GM23338 (cell line): ENCODE data around the gene EIF4G3. TPM values are rescaled to one million over a fixed set of nuclear protein-coding genes. Genes with fewer than 3 reads are reported as not detected.

Experiments used
- ATAC-seq: fragments of 200-7000 bp; cut with Tn5 transposase; 3 replicates; pipeline ENCODE4 v1.9.1; 2020
- DNase-seq: peaks from one replicate; pipeline ENCODE4 v3.0.0-alpha.2; 2015; ENCODE audit warnings: low spot score
- H2AFZ ChIP-seq: fragments of 200-600 bp; sonication (generic); 2 replicates; pipeline ENCODE4 v1.8.0; 2016; ENCODE audit warnings: antibody characterized with exemption, mild to moderate bottlenecking, moderate library complexity
- H3F3A ChIP-seq: fragments of 200-600 bp; sonication (generic); replicated peaks from 2 replicates; pipeline ENCODE4 v1.8.0; 2017; ENCODE audit warnings: antibody characterized with exemption, mixed run types, low read depth
- H3K27ac ChIP-seq: fragments of 200-600 bp; sonication (generic); 2 replicates; pipeline ENCODE4 v1.6.1; 2016; ENCODE audit warnings: low read depth
- H3K27me3 ChIP-seq: fragments of 200-600 bp; sonication (generic); 2 replicates; pipeline ENCODE4 v1.8.0; 2016; ENCODE audit warnings: mild to moderate bottlenecking, mixed run types, moderate library complexity; ENCODE audit not compliant: insufficient read depth
- H3K36me3 ChIP-seq: fragments of 200-600 bp; sonication (generic); 2 replicates; pipeline ENCODE4 v1.8.0; 2016; ENCODE audit warnings: mild to moderate bottlenecking; ENCODE audit not compliant: insufficient read depth
- H3K4me1 ChIP-seq: fragments of 200-600 bp; sonication (generic); 2 replicates; pipeline ENCODE4 v1.8.0; 2016; ENCODE audit warnings: mild to moderate bottlenecking, moderate library complexity; ENCODE audit not compliant: insufficient read depth
- H3K4me2 ChIP-seq: fragments of 200-600 bp; sonication (generic); 2 replicates; pipeline ENCODE4 v1.7.1; 2017; ENCODE audit warnings: mixed run types
- H3K4me3 ChIP-seq: fragments of 200-600 bp; sonication (generic); 2 replicates; pipeline ENCODE4 v1.6.1; 2016; ENCODE audit warnings: mixed run types
- H3K79me2 ChIP-seq: fragments of 200-600 bp; sonication (generic); replicated peaks from 2 replicates; pipeline ENCODE4 v1.8.0; 2017; ENCODE audit warnings: mild to moderate bottlenecking; ENCODE audit not compliant: insufficient read depth
- H3K9me2 ChIP-seq: fragments of 200-600 bp; sonication (generic); 2 replicates; pipeline ENCODE4 v1.8.0; 2017; ENCODE audit not compliant: insufficient read depth
- H4K20me1 ChIP-seq: fragments of 200-600 bp; sonication (generic); replicated peaks from 2 replicates; pipeline ENCODE4 v1.8.0; 2017; ENCODE audit warnings: mild to moderate bottlenecking; ENCODE audit not compliant: insufficient read depth
- H3K27ac Mint-ChIP-seq: 2 replicates; pipeline ENCODE4 v1.8.0; 2020; ENCODE audit warnings: inconsistent platforms, mild to moderate bottlenecking, moderate library complexity, mixed read lengths
- H3K27me3 Mint-ChIP-seq: 3 replicates; pipeline ENCODE4 v1.8.0; 2022; ENCODE audit warnings: low read depth, mild to moderate bottlenecking, moderate library complexity, mixed read lengths, inconsistent platforms; ENCODE audit not compliant: insufficient read depth, poor library complexity
- H3K36me3 Mint-ChIP-seq: 3 replicates; pipeline ENCODE4 v1.8.0; 2021; ENCODE audit warnings: low read depth, mild to moderate bottlenecking, inconsistent platforms, moderate library complexity, mixed read lengths
- H3K4me1 Mint-ChIP-seq: 3 replicates; pipeline ENCODE4 v1.8.0; 2020; ENCODE audit warnings: mild to moderate bottlenecking, inconsistent platforms, mixed read lengths
- H3K4me3 Mint-ChIP-seq: 3 replicates; pipeline ENCODE4 v1.8.0; 2021; ENCODE audit warnings: moderate library complexity, mild to moderate bottlenecking, inconsistent platforms, mixed read lengths
- H3K9me3 Mint-ChIP-seq: 3 replicates; pipeline ENCODE4 v1.8.0; 2020; ENCODE audit warnings: moderate library complexity, mild to moderate bottlenecking, inconsistent platforms, mixed read lengths
- CREB1 ChIP-seq: fragments of 250-450 bp; sonication (Bioruptor Pico); IDR thresholded peaks from 2 replicates; pipeline ENCODE4 v1.5.0; 2020; ENCODE audit warnings: low read depth, mild to moderate bottlenecking, moderate library complexity
- CTCF ChIP-seq, 2 experiments: fragments of 200-600 bp in 1 of 2; sonication (generic) in 1 of 2; conservative IDR thresholded peaks; 2 replicates each; pipeline versions ENCODE4 v1.5.1 to v1.6.1; 2016 to 2017; ENCODE audit warnings: antibody characterized with exemption in 2 of 2, low read depth in 2 of 2, mild to moderate bottlenecking in 2 of 2, moderate library complexity in 1 of 2
- ETS1 ChIP-seq: IDR thresholded peaks from 2 replicates; pipeline ENCODE4 v1.6.1; 2016; ENCODE audit warnings: antibody characterized with exemption
- EZH2 ChIP-seq: fragments of 200-600 bp; sonication (generic); IDR thresholded peaks from one replicate; pipeline ENCODE4 v1.8.0; 2017; ENCODE audit warnings: antibody characterized with exemption, mild to moderate bottlenecking, low read depth; ENCODE audit not compliant: unreplicated experiment
- EZH2phosphoT487 ChIP-seq: fragments of 200-600 bp; sonication (generic); IDR thresholded peaks from one replicate; pipeline ENCODE4 v1.8.1; 2018; ENCODE audit warnings: antibody characterized with exemption; ENCODE audit not compliant: unreplicated experiment
- JUNB ChIP-seq: IDR thresholded peaks from one replicate; pipeline ENCODE4 v1.6.1; 2016; ENCODE audit warnings: antibody characterized with exemption; ENCODE audit not compliant: unreplicated experiment
- NANOG ChIP-seq: IDR thresholded peaks from 2 replicates; pipeline ENCODE4 v1.6.1; 2016; ENCODE audit warnings: antibody characterized with exemption, borderline replicate concordance
- POLR2AphosphoS5 ChIP-seq: IDR thresholded peaks from 2 replicates; pipeline ENCODE4 v1.6.1; 2016; ENCODE audit warnings: antibody characterized with exemption, low read depth
- REST ChIP-seq: IDR thresholded peaks from one replicate; pipeline ENCODE4 v1.6.1; 2018; ENCODE audit warnings: antibody characterized with exemption; ENCODE audit not compliant: unreplicated experiment
- STAT1 ChIP-seq: IDR thresholded peaks from one replicate; pipeline ENCODE4 v1.6.1; 2016; ENCODE audit warnings: antibody characterized with exemption; ENCODE audit not compliant: unreplicated experiment
- ZNF114 ChIP-seq: fragments of 250-450 bp; sonication (Bioruptor Pico); IDR thresholded peaks from 2 replicates; pipeline ENCODE4 v1.5.0; 2020; ENCODE audit warnings: mild to moderate bottlenecking, moderate library complexity
- ZNF331 ChIP-seq: fragments of 250-450 bp; sonication (Bioruptor Pico); IDR thresholded peaks from 2 replicates; pipeline ENCODE4 v1.5.0; 2020; ENCODE audit warnings: low read depth, mild to moderate bottlenecking, moderate library complexity
- ZNF462 ChIP-seq: fragments of 250-450 bp; sonication (Bioruptor Pico); IDR thresholded peaks from 2 replicates; pipeline ENCODE4 v1.5.0; 2020; ENCODE audit warnings: mild to moderate bottlenecking, moderate library complexity
- polyA plus RNA-seq: library from polyadenylated mRNA; unstranded; fragments of >200 nt; fragmentation: Nextera tagmentation; extraction: Ambion mirVana; gene quantifications from 2 replicates; pipeline ENCODE4 v1.2.1, GENCODE V29; 2016
- total RNA-seq: library from RNA; depleted of rRNA; stranded (reverse); fragments of >200 nt; shearing (Covaris generic); gene quantifications from 2 replicates; pipeline ENCODE4 v1.2.3, GENCODE V29; 2014

EIF4G3 gene
- total and polyA plus RNA-seq, 2 experiments from 2014 or later, result 37.9 to 68.1 TPM

GRCh38 chr1:21028520-21029145 lies 148.1 kb downstream of the EIF4G3 start:
- H3K36me3 Mint-ChIP-seq, result peaks cover 36% of the 10 kb centered on the region
- no peaks in the 10 kb centered on the region for H3K4me1 Mint-ChIP-seq
- no peak overlapping the region for H3K27ac Mint-ChIP-seq
- no peaks in the 10 kb centered on the region for H3K36me3 ChIP-seq
- no peaks in the 10 kb centered on the region for H3K9me3 Mint-ChIP-seq
- no peak overlapping the region for H2AFZ ChIP-seq
- peaks cover 81% of the 10 kb centered on the region for H3K79me2 ChIP-seq
- H3K4me3 ChIP-seq, result no peak overlapping the region
- H4K20me1 ChIP-seq, result peaks cover 5% of the 10 kb centered on the region
- no peaks in the 10 kb centered on the region for H3F3A ChIP-seq
- ATAC-seq (no peak), DNase-seq (no peak)
- no peaks in the 10 kb centered on the region for H3K4me1 ChIP-seq
- H3K4me2 ChIP-seq, result no peak overlapping the region
- H3K4me3 Mint-ChIP-seq, result no peak overlapping the region
- H3K27me3 ChIP-seq, result no peaks in the 10 kb centered on the region
- H3K27me3 Mint-ChIP-seq, result peaks cover 1% of the 10 kb centered on the region
- no peak overlapping the region for H3K27ac ChIP-seq
- TF ChIP-seq EZH2phosphoT487 (no peak), ETS1 (no peak), REST (no peak), ZNF114 (CRISPR knock-in tag) (no peak), ZNF462 (no peak), CREB1 (no peak), EZH2 (no peak), POLR2AphosphoS5 (no peak), STAT1 (no peak), CTCF (conservative IDR thresholded peaks at IDR 0.05; ENCODE audit: low read depth in 2 of 2) (no peak), ZNF331 (CRISPR knock-in tag) (no peak), JUNB (no peak), NANOG (no peak)
- H3K9me2 ChIP-seq, result no peaks in the 10 kb centered on the region
